ENCODE data around the gene SGF29.

- TF ChIP-seq POLR2A (IDR thresholded peaks at IDR 0.05) (no peak), CTCF (IDR thresholded peaks at IDR 0.05) (no peak)
These were observed 1.1 kb downstream of the SGF29 start for GRCh38 chr16:28554634-28555423.
